CD4-positive, alpha-beta T cell treated with Interleukin-17A for 1 hour (primary cell): ENCODE results near the gene SH3TC1.

ENCODE experiments used
- DNase-seq: peaks from one replicate; pipeline ENCODE4 v3.0.0-alpha.2; 2020

The SH3TC1 gene

DNA sequence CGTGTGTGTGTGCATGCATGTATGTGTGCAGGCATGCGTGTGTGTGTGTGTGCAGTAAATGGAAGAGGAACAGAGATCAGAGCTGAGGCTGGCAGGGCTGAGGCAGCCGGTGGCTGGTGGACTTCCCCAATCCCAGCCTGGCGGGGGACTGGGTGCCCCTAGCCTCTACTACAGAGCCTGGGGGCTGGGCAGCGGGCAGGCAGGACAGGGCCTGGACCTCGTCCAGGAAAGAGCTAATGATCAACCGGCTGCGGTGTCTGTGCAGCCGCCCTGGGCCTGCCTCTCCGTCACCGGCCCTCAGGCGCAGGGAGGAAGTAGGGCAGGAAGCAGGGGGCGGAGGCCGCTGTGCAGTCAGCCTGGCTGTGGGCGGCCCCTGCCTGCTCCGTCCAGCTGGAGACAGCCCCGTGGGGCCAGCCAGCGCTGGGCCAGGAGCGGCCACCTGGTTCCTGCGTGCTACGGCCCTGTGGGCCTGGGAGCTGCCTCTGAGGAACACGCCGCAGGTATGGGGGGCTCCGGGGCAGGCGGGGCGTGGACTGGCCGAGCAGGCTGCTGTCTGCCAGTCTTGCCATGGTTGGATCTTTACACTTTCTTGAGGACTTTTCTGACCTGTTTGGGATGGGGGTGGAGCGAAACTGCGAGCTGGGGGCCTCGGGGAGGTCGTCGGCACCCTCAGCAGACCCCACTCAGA, at the start of gene SH3TC1:
TSS of gene SH3TC1 (plus strand) at position 385 of the 688 bp plus-strand sequence. CDS start 5,905 bp downstream, outside the sequence.
- peak; percentile 65 for DNase-seq

DNA sequence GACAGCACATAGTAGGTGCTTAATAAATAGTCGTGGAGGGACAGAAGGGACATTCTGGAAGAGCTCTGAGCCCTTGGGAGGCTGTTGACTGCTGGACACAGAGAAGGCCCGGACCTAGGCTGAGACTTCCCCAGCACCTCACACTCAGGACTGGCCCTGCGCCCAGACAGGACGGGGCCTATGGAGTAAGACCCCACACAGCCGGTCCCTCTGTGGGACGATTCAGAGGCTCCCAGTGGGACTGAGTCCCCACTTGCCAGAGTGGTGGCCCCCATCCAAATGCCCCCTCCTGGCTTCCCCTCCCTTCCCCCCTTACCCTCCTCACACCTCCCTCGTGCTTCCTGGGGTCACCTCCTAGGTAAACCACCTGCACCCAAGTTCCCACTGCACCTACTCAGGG, 49.4 kb upstream of the SH3TC1 start:
- no peak for DNase-seq

DNA sequence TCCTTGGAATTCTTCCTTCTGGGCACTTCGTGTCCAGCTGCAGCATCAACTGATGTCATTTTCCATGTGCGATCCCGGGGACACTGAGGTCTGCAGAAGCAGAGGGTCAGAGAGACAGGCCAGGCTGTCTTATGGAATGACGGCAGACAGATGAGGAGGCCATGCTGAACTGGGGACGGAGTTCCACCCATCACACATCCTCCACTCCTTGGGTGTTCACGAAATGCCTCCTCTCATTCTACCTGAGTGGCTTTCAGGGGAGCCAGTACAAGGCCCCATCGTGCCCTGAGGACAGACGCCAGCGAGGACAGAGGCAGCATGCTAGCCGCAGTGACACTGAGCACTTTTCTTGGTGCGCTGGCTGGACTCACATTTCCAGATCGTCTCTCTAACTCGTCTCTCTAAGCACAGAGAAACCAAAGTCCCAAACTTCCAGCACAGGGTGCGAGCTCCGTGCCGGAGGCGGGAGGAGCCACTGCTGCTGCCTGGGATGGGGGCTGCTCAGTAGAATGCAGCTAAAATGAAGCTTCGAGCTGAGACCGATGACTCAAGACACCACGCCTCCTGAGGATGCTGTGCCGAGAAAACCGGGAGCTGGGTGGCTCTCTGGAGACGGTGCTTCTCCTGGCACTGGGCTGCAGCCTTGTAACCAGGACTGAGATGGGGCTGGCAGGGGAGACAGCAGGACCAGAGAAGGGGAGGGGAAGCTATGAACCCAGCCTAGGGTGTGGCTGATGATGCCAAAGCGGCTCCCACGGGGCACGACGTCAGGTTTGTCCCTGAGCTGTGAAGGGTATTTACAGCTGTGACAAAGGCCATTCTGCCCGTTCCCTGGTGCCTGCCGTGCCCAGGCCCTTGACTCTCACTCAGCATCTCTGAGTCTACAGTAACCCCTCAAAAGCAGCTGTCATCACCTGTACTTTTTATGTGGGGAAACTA, 48.7 kb upstream of the SH3TC1 start:
- no peak for DNase-seq

DNA sequence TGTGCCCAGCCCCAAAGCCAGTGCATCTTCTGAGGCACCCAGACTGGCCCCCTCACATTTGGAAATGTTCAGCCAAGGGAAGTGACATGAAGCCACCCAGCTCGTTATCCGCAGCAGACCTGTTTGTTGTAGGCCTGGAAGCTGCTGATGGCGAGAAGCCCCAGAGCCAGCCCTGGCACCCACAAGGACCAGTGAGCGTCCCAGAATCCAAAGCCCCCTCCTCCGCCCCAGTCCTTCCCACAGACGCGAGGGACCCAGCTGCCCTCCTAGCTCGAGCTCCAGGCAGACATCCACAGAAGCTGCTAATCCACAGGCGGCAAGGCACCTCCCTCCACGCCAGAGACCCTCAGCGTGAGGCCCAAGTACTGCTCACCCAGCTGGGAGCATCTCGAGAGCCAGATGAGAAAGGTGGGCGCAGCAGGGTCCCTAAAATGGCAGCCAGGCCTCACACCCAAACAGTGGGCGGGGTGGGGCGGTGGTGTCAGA, 47.9 kb upstream of the SH3TC1 start:
- no peak for DNase-seq

DNA sequence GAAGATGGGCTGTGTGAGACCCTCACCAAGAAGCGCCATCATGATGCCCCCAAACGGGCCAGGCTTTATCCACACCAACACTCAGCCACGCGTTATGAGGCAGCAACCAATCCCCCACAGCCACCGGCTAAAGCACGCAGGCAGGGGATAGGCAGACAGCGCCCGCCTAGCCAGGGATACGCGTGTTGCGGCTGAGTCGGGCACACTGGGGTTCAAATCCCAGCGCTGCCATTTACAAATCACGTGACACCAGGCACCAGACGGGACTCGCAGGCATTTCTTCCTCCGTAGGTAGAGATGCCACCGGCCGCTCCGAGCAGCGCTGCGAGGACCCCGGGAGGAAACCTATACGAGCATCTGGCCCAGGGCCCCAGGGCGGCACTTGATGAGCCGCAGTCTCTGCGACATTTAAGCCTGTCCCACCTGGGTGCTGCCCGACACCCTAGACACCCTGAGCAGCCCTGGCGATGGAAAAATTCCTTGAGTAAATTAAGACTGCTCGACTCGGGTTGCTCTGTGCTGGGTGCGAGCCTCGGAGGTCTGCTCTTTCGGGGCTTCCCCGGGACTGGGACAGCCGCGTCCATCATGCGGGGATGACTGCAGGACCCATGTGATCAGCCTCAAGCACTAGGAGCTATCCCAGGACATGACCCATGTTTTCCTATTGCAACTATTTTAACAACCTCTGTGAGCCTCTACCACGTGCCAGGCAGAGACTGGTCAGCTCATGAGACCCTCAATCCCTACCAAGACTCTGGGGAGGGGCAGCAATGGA, 46.8 kb upstream of the SH3TC1 start:
- no peak for DNase-seq

DNA sequence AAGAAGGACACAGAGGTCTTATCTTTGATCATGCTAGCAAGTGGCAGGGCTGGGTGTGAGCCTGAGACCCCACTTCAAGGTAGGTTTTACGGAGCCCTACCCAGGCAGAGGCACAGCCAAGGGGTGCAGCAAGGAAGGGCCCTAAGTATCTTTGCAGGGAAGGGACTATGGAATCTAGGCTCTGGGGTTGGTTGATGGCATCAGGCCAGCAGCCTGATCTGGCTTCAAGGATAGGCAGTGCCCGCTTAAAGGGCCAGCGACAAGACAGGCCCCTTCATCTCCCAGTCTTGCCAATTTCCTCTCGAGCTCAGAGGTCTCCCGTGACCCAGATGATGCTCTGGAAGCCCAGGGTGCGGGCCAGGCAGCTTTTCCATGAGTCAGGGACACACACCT, 46.2 kb upstream of the SH3TC1 start:
- no peak for DNase-seq

DNA sequence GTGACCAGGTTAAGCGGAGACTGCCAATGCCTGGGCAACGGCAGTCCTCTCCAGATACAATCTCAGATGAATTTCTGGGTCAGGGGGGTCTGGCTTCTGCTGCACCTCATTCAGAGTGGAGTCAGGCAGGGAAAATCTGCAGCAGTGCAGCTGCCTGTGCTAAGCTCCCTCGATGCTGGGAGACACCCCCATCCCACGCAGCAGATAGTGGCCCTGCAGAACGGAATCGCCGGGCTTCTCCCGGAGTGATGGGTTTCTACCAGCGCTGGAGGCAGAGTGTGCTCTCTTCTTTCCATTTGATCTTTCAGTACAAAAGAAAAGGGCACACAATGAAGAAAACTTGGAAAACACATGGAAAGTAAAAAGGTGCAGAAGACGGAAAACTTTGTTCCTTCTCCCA, 45.6 kb upstream of the SH3TC1 start:
- no peak for DNase-seq

DNA sequence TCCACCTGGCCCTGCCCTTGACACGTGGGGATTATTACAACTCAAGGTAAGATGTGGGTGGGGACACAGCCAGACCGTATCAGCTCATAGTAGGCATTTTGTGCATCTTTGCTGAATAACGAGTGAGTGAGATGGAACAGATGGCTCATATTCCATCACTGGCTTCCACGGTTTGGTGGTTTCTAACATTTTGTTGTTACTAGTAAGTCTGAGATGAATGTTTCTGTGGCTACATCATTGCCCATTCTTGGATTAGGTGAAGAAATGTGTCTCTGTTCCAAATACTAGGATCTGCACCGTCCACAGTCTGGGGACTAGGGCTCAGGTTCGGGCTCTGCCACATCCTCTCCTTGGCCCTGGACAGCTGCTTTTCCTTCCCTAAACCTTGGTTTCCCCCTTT, 44.0 kb upstream of the SH3TC1 start:
- DNase-seq, result no peak

DNA sequence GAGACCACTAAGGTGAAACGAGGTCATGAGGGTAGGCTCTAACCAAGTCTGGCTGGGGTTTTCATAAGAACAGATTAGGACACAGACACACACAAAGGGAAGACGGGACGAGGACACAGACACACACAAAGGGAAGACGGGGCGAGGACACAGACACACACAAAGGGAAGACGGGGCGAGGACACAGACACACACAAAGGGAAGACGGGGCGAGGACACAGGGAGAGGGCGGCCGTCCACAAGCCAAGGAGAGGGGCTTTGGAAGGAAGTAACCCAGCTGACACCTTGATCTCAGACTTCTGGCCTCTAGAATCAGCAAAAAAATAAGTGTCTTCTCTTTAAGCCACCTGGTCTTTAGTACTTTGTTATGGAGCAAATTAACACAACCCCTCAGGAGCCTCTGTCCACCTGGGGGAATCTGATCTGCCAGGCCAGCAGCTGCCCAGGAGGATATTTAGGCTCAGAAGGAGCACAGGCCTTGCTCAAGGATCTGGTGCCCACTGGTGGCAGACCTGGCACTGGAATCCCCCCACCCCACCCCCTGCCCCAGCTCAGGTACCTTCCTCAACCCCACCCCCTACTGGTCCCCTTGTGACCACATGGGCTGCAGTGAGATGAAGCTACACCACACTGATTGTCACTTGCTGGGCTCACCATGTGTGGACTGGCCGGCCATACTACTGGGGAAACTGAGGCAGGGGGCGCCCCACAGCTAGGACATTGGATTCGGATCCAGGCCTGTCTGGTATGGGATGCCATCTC, 43.2 kb upstream of the SH3TC1 start:
- no peak for DNase-seq

DNA sequence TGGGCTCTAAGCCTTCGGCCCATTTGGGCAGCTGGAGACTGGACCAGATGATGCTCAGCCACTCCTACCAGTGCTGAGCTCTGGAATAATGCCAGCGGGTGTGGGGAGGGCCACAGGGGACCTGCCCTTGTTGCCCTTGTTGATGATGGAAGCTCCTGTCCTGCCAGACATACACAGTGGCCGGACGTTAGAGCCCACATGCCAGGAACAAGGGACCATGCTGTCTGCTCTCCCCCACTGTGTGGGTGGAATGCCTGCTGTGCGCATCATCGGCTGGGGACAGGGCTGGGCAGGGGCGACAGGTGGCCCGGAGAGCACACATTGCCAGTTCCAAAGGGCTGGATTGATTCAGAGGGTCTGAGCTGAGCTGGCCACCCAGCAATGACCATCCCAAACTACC, 42.5 kb upstream of the SH3TC1 start:
- DNase-seq, result no peak

DNA sequence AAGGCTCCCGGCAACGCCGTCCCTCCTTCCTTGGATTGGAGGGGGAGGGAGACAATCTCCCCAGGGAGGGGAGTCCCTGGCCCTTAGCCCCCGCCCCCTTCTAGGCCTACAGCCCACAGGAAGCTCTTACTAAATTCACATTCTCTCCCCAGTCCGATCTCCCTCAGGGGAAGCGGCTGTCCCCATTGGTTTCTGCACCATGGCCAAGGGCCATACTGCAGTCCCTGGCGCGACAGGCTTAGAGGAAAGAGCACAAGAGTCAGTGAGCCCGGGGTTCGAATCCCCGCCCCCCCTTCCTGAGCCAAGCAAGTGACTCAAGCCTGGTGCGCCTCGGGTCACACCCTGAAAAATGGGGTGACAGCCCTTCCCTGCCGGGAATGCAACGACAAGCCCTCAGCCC, 41.6 kb upstream of the SH3TC1 start:
- no peak for DNase-seq

DNA sequence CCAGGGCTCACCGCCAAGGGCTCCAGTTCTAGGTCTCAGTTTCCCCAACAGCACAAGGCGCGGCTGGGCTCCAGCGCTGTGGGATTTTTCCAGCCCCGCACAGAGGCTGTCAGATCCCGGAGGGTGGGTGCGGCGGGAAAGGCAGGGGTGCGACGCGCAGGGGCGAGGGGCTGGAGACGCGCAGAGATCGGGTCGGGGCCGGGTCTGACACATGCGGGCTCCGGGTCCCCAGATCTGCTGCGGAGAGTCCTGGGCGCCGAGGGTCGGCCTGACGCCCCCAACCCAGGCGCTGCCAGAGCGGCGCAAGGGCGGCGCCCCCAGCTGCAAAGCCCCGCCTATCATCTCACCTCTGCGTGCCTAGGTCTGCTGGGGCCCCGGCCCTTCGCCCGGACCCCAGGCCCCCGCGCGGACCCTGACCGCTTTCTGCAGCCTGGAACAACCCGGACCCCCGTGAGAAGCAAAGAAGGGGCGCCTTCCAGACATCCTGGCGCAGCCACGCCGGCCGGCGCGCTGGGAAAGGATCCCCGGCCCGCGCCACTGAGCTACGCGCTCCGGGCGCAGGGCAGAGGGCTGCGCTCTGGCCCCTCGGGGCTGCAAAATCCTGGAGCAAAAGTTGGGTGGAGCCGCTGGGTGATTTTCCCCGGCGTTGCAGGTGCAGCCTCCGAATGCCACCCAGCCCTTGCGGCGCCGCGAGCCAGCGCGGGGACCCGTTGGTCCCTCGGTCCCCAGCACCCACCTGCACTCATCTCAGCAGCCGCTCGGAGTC, 41.0 kb upstream of the SH3TC1 start:
- DNase-seq, result no peak

DNA sequence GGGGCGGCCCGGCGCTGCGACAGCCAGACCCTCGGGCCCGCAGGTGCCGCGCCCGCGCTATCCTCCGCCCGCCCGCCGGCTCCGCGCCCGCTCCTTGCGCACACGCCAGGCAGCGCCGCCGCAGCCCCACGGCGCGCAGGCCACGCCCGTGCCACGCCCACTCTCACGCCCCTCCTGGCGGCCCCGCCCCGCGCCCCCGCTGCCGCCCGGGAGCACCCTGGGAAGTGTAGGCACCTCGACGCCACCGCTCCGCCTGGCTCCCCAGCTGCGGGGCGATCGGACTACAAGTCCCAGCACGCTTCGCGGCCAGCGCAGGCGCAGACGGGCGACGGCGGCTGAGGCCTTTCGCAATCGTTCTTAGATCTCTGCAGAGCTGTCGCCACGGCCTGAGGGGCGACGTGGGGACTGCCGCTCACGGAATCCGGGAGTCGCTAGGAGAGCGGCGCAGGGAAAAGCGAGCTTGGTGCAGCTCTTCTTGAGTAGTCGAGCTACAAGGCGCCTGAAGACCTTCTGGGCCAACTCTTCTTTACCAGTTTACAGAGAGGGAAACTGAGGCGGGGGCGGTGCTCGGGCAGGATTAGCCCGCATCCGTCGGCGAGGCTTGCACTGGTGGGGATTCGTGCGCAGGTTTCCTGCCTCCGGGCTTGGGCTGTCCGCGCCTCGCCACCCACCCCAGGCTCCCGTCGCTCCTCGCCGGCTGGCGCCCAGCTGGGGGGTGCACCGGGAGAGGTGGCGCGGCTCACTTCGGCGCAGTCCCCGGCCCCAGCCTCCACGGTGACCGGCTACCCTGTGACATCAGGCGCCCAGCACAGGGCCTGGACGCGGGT, 40.2 kb upstream of the SH3TC1 start, which contains the start of gene ABLIM2:
TSS of gene ABLIM2 (minus strand) at position 104 of the 827 bp plus-strand sequence. CDS start 124 bp downstream, outside the sequence.
- DNase-seq, result peak; percentile 99

DNA sequence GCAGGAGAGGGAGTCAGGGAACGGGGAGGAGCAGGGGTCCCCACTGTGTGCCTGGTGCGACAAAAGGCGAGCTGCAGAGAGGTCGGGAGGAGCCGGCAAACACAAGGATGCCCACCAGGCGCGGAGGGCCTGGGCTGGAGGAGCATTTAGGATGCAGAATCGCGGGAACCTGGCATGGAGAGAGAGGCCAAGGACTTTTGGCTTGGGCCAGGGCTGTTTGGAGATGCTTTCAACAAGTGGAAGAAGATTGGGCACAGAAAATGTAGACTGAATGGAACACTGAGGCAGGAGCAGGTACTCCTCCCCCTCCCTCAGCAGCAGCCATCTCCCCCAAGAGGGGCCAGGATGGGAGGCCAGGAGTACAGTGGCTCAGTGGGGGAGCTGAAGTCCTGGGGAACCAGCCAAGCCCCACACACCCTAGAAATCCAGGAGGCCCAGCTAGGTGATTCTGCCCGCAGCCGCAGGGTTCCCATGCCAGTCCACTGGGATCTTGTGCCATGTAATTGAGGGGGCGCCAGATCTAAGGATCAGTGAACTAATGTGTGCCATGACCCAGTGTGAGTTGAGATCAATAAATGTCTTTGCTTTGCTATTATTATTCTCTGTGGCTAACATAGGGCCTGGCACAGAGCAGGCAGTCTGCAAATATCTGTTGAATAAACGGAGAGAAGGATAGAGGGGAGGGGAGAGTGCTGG, 39.4 kb upstream of the SH3TC1 start:
- DNase-seq, result no peak

DNA sequence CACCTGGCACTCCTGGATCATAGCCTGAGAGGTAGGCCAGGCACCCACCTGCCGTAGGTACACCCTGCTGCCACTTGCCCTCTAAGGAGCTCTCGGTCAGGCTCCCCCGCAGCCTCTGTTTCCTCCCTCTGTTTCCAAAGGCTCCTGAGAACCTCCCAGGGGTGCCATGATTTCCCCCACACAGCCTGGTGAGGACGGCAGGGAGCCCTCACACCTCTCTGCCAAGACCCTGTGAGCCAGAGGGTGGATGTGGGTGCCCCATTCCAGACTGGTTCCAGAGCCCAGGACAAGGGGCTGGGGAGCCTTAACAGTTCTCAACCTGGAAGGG, 38.9 kb upstream of the SH3TC1 start:
- no peak for DNase-seq

DNA sequence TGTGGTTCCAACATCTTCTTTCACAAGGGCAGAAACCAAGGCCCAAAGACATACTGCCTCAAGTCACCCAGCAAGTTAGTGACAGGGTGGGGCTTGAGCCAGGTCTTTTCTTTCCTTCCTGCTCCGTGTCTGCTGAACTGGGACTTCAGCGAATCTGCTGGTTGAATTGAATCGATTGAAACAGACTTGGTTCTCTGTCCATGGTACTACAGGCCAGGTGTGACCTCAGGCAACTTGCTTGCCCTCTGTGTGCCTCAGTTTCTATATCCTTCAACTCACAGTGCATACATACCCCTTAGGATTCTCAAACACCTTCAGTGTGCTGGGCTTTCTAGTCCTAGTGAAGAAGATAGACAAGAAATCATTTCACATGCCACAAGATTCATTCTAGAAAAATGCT, 38.5 kb upstream of the SH3TC1 start:
- DNase-seq, result no peak

DNA sequence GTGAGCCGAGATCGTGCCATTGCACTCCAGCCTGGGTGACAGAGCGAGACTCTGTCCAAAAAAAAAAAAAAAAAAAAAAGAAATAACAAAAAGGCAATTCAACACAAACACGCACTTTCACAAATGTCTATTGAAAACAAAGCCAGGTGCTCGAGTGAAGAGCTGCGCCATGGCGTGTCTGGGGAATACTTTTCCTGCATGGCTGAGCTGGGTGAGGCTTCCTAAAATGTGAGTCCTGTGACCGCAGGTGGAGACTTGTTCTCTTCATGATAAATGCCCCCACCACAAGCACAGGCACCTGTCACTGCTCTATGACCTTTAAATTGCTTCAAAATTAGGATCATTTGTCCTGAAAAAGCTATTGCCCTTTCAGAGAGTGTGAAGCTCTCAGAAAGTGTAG, 36.5 kb upstream of the SH3TC1 start:
- DNase-seq, result no peak

DNA sequence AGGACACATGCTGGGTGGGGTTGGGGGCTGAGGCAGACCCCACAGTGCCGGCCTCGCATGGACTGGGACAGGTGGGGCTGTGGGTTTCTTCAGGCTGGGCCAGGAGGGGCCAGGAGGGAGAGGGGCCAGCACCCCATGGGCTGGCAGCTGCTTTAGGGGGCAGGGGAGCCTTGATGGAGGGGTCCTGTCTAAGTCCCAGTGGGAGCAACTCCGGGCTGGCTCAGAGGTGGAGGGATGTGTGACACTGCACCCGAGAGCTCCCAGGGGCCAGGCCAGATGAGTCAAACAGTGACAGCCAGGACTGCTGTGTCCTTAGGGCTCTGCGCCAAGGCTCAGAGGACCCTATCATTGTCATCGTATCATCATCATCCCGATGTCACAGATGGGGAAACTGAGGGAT, 36.1 kb upstream of the SH3TC1 start:
- DNase-seq, result no peak

DNA sequence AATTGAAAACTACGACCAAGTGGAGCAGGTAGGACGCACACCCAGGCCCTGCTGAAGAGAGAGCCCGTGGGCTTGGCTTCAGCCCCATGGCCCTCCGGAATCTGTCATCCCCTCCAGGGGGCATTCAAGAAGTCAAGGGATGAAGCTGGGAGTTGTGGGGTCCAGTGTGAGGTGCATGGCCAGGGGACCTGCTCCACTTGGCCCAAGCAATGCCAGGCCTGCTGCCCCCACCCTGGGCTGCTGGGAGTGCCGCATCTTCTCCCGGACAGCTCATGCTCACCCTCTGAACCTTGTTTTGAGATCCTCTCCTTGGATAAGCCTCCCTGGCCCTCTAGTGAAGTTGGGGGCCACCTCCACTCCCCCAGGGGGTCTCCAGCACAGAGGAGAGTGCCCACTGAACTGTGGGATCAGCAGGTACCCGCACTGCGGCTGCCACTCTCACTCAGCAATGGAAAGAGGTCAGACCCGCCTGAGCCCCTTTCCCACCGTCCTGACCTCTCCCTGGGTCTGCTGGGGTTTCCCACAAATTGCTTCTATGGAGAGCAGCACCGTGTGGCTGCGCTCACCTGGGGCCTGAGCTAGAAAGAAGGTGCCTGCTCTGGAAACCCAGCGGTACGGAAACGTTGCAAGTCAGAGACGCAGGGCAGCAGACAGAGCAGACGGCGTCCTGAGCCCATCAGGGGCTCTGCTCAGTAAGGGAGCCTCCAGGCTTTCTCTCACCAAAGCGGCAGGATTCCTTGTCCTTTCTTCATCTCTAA, 35.5 kb upstream of the SH3TC1 start:
- DNase-seq, result no peak
